GM12864 (cell line): ENCODE measurements around the gene AATK.

Source experiments
- DNase-seq: peaks from one replicate; pipeline ENCODE4 v3.0.0-alpha.2; 2011; ENCODE audit warnings: low read depth
- H3K4me3 ChIP-seq: 2 replicates; pipeline ENCODE4 v1.5.1; 2011; ENCODE audit warnings: mild to moderate bottlenecking, low read depth, low read length, control low read depth
- CTCF ChIP-seq: IDR thresholded peaks from 2 replicates; pipeline ENCODE4 v1.5.1; 2011; ENCODE audit warnings: low read depth, mild to moderate bottlenecking, moderate library complexity, low read length, control low read depth, inconsistent platforms; ENCODE audit errors: missing control alignments

Gene AATK

GRCh38 chr17:81188491-81188840, 22.4 kb upstream of the AATK start:
- DNase-seq: no peak
- no peak for TF ChIP-seq CTCF
- H3K4me3 ChIP-seq: no peak overlapping the region

- TF ChIP-seq CTCF: no peak
- no peak for DNase-seq
Measured at GRCh38 chr17:81187586-81188490, 21.8 kb upstream of the AATK start.

GRCh38 chr17:81187120-81187519, 21.1 kb upstream of the AATK start:
- no peak for TF ChIP-seq CTCF
- H3K4me3 ChIP-seq: no peak overlapping the region
- DNase-seq: no peak

More at GRCh38 chr17:81187586-81188490, 21.8 kb upstream of the AATK start:
- H3K4me3 ChIP-seq: no peak overlapping the region

- no peak for DNase-seq
- no peak for TF ChIP-seq CTCF
- no peak overlapping the region for H3K4me3 ChIP-seq
Measured at GRCh38 chr17:81186203-81186602, 20.2 kb upstream of the AATK start.

- DNase-seq: no peak
- no peak for TF ChIP-seq CTCF
- H3K4me3 ChIP-seq: no peak overlapping the region
Measured at GRCh38 chr17:81184555-81184954, 18.5 kb upstream of the AATK start.

GRCh38 chr17:81183807-81184206, 17.8 kb upstream of the AATK start:
- no peak for TF ChIP-seq CTCF

GRCh38 chr17:81183316-81183715, 17.3 kb upstream of the AATK start:
- H3K4me3 ChIP-seq: no peak overlapping the region
- DNase-seq: no peak
- TF ChIP-seq CTCF: no peak

More at GRCh38 chr17:81183807-81184206, 17.8 kb upstream of the AATK start:
- no peak overlapping the region for H3K4me3 ChIP-seq
- no peak for DNase-seq
